Testis (tissue), 3 donors: ENCODE measurements around the gene ZNF518B. TPM values are rescaled to one million over a fixed set of nuclear protein-coding genes. Genes with fewer than 3 reads are reported as not detected.
A peak's percentile ranks its signal among the peaks of the same experiment; 100 is the strongest.

Source experiments
- DNase-seq: peaks from one replicate; pipeline ENCODE4 v3.0.0-alpha.2; 2019
- H3K27ac ChIP-seq, 2 donors: fragments of 200-600 bp; sonication (generic); one replicate each; pipeline ENCODE4 v1.5.1; 2019
- H3K27me3 ChIP-seq: fragments of 200-600 bp; sonication (generic); one replicate; pipeline ENCODE4 v1.5.1; 2019
- H3K36me3 ChIP-seq: fragments of 200-600 bp; sonication (generic); one replicate; pipeline ENCODE4 v1.5.1; 2017; ENCODE audit warnings: low read depth; ENCODE audit errors: missing control alignments
- H3K4me1 ChIP-seq: fragments of 200-600 bp; sonication (generic); one replicate; pipeline ENCODE4 v1.5.1; 2019
- H3K4me3 ChIP-seq, 2 donors: fragments of 200-600 bp; sonication (generic); one replicate each; pipeline ENCODE4 v1.5.1; 2017 to 2019
- H3K9me3 ChIP-seq: fragments of 200-600 bp; sonication (generic); one replicate; pipeline ENCODE4 v1.5.1; 2017
- CTCF ChIP-seq, 3 experiments: fragments of 450-650 bp in 2 of 3; fragments of 200-600 bp in 1 of 3; sonication (generic) in 1 of 3; IDR thresholded peaks; one replicate each; pipeline ENCODE4 v1.5.1; 2016 to 2019; ENCODE audit warnings: antibody characterized with exemption in 3 of 3, mild to moderate bottlenecking in 2 of 3, moderate library complexity in 1 of 3
- POLR2A ChIP-seq: fragments of 450-650 bp; IDR thresholded peaks from one replicate; pipeline ENCODE4 v1.6.1; 2017; ENCODE audit warnings: antibody characterized with exemption, mild to moderate bottlenecking, moderate library complexity
- WGBS, 2 donors: methylation state at CpG; one replicate each; pipeline ENCODE4 v1.1.5; 2018; 5-methylcytosine and 5-hydroxymethylcytosine counted together
- intact Hi-C: fragments of 100-400 bp; cut with DNase I; formaldehyde crosslinking; loops from one replicate; pipeline ENCODE4 v1.15.1; 2023; ENCODE audit warnings: low total_unique reads
- polyA plus RNA-seq: library from polyadenylated mRNA; stranded (reverse); fragments of 350-450 nt; fragmentation: Illumina TruSeq; extraction: RNeasy Lipid Tissue Mini Kit (QIAGEN cat#74804); gene quantifications from one replicate; pipeline ENCODE4 v1.2.3, GENCODE V29; 2014; ENCODE audit warnings: low read depth, low replicate concordance; ENCODE audit not compliant: insufficient read depth
- total RNA-seq, 2 donors: library from RNA; depleted of rRNA; stranded (reverse); fragments of >200 nt; gene quantifications; one replicate each; pipeline ENCODE4 v1.2.3, GENCODE V29; 2016

Gene ZNF518B
- total and polyA plus RNA-seq, 3 donors from 2014 or later, result 20.9 to 47.1 (median 38.1) TPM

- Histone ChIP-seq H3K4me3 (no peak overlapping the region), H3K36me3 (no peaks in the 10 kb centered on the region), H3K9me3 (no peaks in the 10 kb centered on the region), H3K4me1 (no peaks in the 10 kb centered on the region), H3K27ac (no peak overlapping the region), H3K27me3 (no peaks in the 10 kb centered on the region)
- 84 to 89% methylated on average over 4 of the region's 4 CpGs for WGBS, 2 donors
- intact Hi-C loops, result loop anchor here (10.0 kb wide), 1 partner anchor 72 kb away; no protein-coding TSS in a partner anchor
- TF ChIP-seq POLR2A (no peak), CTCF (IDR thresholded peaks at IDR 0.05) (no peak)
- DNase-seq, result no peak
Observed at GRCh38 chr4:10462876-10463275, 5.7 kb upstream of the ZNF518B start.

DNA sequence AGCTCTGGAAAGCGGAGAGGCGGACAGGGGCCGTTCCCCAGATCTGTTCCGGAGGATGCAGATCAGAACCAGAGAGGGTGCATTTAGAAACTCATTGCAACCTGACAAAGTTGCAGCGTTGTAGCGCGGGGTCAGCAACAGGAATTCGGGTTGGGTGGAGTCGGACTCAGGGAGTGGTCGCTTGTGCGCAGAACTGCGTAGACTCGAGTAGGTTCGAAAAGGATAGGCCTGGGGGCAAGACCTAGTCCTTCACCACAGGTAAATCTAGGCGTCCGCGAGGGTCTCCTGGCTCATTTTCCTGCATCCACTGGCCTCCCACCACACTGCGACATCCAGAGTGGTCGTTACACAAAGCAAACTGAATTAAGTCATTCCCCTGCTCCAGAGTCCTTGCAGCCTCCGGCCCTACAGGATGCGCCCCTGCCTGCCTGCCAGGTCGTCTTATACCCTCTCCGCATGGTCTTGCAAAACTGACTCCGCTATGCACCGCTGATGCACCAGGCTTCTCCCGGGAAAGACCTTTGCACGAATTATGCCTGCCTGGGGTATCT lies 4.7 kb upstream of the ZNF518B start:
- H3K4me1 ChIP-seq, result no peaks in the 10 kb centered on the region
- intact Hi-C loops, result loop anchor here (10.0 kb wide), 1 partner anchor 73 kb away; no protein-coding TSS in a partner anchor
- no peaks in the 10 kb centered on the region for H3K9me3 ChIP-seq
- no peak overlapping the region for H3K27ac ChIP-seq
- 38 to 41% methylated on average over 27 of the region's 27 CpGs for WGBS, 2 donors
- H3K4me3 ChIP-seq, result peak overlapping the region; percentile 42 to 54
- H3K36me3 ChIP-seq, result no peaks in the 10 kb centered on the region
- no peaks in the 10 kb centered on the region for H3K27me3 ChIP-seq
- TF ChIP-seq POLR2A (no peak), CTCF (IDR thresholded peaks at IDR 0.05) (no peak)
- no peak for DNase-seq

GRCh38 chr4:10461091-10461849 lies 4.0 kb upstream of the ZNF518B start:
- peak; percentile 83 for DNase-seq
- intact Hi-C loops, result loop anchor here (10.0 kb wide), 1 partner anchor 74 kb away; no protein-coding TSS in a partner anchor
- WGBS, 2 donors, result 4 to 6% methylated on average over 14 to 54 of the region's 72 CpGs

DNA sequence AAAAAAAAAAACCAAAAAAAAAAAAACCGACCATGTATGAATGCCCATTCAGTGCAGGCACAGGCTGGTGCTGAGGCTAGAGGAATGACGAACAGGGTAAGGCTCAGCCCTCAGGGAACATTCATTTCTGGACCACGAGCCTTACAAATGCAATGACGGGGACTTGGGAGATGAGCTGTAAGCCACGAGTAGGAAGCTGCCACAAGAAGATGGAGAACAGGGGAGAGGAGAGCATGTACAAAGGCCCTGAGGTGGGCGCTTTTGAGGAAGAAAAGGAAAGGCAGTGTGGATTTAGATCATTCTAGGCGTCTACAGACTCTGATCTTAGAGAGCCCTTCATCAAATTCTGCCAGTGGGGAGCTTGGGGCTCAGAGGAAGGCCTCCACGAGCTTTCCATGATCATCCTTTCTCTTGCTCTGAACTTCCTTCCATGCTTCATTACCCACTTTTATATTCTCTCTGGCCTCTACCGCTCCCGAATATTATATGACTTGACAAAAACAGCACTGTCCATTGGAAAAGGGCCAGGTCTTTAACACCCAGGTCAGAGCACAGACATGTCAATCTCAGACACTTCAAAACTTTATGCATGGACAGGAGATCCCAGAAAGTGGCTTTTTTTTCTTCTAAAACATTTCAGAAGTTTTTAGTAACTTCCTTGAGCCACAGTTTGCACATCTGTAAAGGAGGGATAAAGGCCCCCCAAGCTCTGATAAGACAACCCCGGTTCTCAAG lies 3.3 kb upstream of the ZNF518B start:
- 84 to 86% methylated on average over 11 of the region's 11 CpGs for WGBS, 2 donors
- Histone ChIP-seq H3K9me3 (no peaks in the 10 kb centered on the region), H3K4me3 (no peak overlapping the region), H3K27me3 (no peaks in the 10 kb centered on the region), H3K36me3 (no peaks in the 10 kb centered on the region), H3K4me1 (peaks cover 6% of the 10 kb centered on the region), H3K27ac (no peak overlapping the region)
- TF ChIP-seq POLR2A (no peak), CTCF (IDR thresholded peaks at IDR 0.05) (no peak)
- DNase-seq, result no peak
- intact Hi-C loops, result loop anchor here (10.0 kb wide), 1 partner anchor 74 kb away; no protein-coding TSS in a partner anchor

More at GRCh38 chr4:10461091-10461849, 4.0 kb upstream of the ZNF518B start:
- Histone ChIP-seq H3K27ac (no peak overlapping the region), H3K9me3 (no peaks in the 10 kb centered on the region), H3K4me3 (peak overlapping the region; percentile 42 to 54), H3K36me3 (no peaks in the 10 kb centered on the region), H3K4me1 (peaks cover under 1% of the 10 kb centered on the region), H3K27me3 (no peaks in the 10 kb centered on the region)
- TF ChIP-seq CTCF (IDR thresholded peaks at IDR 0.05) (peak; percentile 97 to 99 (median 97)), POLR2A (no peak)
